ENCODE data around the gene KRTAP1-3.
"Not testable (repeated sequence)": the region's sequence is repeated elsewhere in the genome, so short reads cannot be mapped to it uniquely, and the experiment has no call there.

Gene KRTAP1-3, protein sequence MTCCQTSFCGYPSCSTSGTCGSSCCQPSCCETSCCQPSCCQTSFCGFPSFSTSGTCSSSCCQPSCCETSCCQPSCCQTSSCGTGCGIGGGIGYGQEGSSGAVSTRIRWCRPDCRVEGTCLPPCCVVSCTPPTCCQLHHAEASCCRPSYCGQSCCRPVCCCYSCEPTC

DNA sequence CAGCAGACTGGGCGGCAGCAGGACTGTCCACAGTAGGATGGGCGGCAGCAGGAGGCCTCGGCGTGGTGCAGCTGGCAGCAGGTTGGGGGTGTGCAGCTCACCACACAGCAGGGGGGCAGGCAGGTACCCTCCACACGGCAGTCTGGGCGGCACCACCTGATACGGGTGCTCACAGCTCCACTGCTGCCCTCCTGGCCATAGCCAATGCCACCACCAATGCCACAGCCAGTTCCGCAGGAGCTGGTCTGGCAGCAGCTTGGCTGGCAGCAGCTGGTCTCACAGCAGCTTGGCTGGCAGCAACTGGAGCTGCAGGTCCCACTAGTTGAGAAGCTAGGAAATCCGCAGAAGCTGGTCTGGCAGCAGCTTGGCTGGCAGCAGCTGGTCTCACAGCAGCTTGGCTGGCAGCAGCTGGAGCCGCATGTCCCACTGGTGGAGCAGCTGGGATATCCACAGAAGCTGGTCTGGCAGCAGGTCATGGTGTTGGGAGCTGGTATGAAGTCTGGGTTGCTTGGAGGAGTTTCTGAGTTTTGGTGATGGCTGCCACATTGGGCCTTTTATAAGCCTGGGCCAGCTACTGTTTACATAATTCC lies at the start of gene KRTAP1-3:
Gene KRTAP1-3, minus strand, starts transcription at position 529 of the 590 bp plus-strand sequence. Its CDS starts 53 bp downstream, at position 476.
- H3K4me3 ChIP-seq (ENCODE audit: low read length in 2 of 2); H3K27ac ChIP-seq (ENCODE audit: low read depth in 2 of 2, low read length in 2 of 2); H3K4me1 ChIP-seq (ENCODE audit: control insufficient read depth in 2 of 2, insufficient read depth in 2 of 2, low read length in 2 of 2); H3K36me3 ChIP-seq (ENCODE audit: control insufficient read depth in 2 of 2, insufficient read depth in 2 of 2, low read length in 2 of 2); H3K9ac ChIP-seq (ENCODE audit: low read depth in 1 of 2, low read length in 2 of 2); H3K27me3 ChIP-seq (ENCODE audit: control insufficient read depth in 2 of 2, insufficient read depth in 2 of 2, low read length in 2 of 2); H3K9me3 ChIP-seq (ENCODE audit: control insufficient read depth in 2 of 2, low read length in 2 of 2): not testable (repeated sequence)

DNA sequence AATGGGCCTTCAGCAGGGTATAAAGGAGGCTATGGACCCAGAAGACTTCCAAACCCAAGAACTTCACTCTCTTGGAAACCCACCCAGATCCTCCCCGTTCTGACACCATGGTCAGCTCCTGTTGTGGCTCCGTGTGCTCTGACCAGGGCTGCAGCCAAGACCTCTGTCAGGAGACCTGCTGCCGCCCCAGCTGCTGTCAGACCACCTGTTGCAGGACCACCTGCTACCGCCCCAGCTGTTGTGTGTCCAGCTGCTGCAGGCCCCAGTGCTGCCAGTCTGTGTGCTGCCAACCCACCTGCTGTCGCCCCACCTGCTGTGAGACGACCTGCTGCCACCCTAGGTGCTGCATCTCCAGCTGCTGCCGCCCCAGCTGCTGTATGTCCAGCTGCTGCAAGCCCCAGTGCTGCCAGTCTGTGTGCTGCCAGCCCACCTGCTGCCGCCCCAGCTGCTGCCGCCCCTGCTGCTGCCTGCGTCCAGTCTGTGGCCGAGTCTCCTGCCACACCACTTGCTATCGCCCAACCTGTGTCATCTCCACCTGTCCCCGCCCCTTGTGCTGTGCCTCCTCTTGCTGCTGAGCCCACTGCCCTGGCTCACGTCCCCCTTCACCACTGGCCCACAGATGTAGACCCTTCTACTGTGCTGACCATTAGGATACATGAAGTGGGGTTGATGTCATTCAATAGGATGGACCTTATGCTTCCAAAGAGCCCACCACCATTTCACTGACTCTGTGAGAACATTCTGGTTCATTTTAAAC lies 49.6 kb upstream of the KRTAP1-3 start, which contains the start of gene KRTAP4-7:
Gene KRTAP4-7, plus strand, starts transcription at position 51 of the 757 bp plus-strand sequence. Its CDS starts 57 bp downstream, at position 108.
- not testable (repeated sequence) for H3K9me3 ChIP-seq (ENCODE audit: control insufficient read depth in 2 of 2, low read length in 2 of 2)

DNA sequence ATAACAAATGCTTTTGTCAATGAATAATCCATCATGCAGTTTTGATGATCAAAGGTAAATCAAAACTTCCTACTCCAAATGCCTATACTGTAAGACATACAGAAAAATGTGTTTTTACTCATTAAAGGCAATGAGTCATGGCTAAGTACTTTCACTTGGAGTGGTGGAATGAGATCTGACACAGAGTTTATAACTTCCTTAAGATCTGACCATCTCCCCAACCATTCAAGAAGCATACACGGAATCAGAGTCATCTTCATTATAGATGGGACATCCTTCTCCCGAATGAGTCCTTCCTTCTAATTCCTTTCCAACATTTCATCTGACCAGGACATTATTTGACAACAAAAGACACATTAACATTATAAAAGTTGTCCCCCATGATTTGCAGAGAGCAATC lies 48.8 kb upstream of the KRTAP1-3 start:
- not testable (repeated sequence) for H3K27ac ChIP-seq (ENCODE audit: low read depth in 2 of 2, low read length in 2 of 2); H3K27me3 ChIP-seq (ENCODE audit: control insufficient read depth in 2 of 2, insufficient read depth in 2 of 2, low read length in 2 of 2); H3K36me3 ChIP-seq (ENCODE audit: control insufficient read depth in 2 of 2, insufficient read depth in 2 of 2, low read length in 2 of 2); H3K9me3 ChIP-seq (ENCODE audit: control insufficient read depth in 2 of 2, low read length in 2 of 2); H3K9ac ChIP-seq (ENCODE audit: low read depth in 1 of 2, low read length in 2 of 2); H3K4me3 ChIP-seq (ENCODE audit: low read length in 2 of 2); H3K4me1 ChIP-seq (ENCODE audit: control insufficient read depth in 2 of 2, insufficient read depth in 2 of 2, low read length in 2 of 2)

More for the DNA sequence above, 49.6 kb upstream of the KRTAP1-3 start, which contains the start of gene KRTAP4-7:
- H3K36me3 ChIP-seq (ENCODE audit: control insufficient read depth in 2 of 2, insufficient read depth in 2 of 2, low read length in 2 of 2); H3K4me3 ChIP-seq (ENCODE audit: low read length in 2 of 2); H3K27me3 ChIP-seq (ENCODE audit: control insufficient read depth in 2 of 2, insufficient read depth in 2 of 2, low read length in 2 of 2); H3K9ac ChIP-seq (ENCODE audit: low read depth in 1 of 2, low read length in 2 of 2); H3K27ac ChIP-seq (ENCODE audit: low read depth in 2 of 2, low read length in 2 of 2); H3K4me1 ChIP-seq (ENCODE audit: control insufficient read depth in 2 of 2, insufficient read depth in 2 of 2, low read length in 2 of 2): not testable (repeated sequence)

DNA sequence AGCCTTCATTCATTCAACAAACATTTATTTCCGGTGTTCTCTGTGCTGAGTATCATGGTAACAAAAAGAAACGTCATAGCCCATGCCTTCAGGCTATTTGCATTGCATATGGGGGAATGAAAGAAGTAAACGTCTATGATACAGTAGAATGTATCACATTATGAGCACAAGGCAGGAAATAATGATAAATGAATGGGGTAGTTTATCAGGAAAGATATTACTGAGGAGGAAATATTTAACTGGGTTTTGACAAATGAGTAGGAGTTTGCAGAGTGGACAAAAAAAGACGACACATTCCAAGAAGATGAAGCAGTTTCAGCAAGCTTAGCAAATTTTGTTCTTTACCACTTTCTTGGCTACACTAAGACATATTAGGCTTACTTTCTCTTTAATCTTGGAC lies 48.0 kb upstream of the KRTAP1-3 start:
- peaks cover 0 to under 1% of the 10 kb centered on the region in 2 donors for H3K27me3 ChIP-seq (ENCODE audit: control insufficient read depth in 2 of 2, insufficient read depth in 2 of 2, low read length in 2 of 2)
- no peak overlapping the region for H3K27ac ChIP-seq (ENCODE audit: low read depth in 2 of 2, low read length in 2 of 2)
- H3K9me3 ChIP-seq (ENCODE audit: control insufficient read depth in 2 of 2, low read length in 2 of 2) = no peaks in the 10 kb centered on the region
- H3K36me3 ChIP-seq (ENCODE audit: control insufficient read depth in 2 of 2, insufficient read depth in 2 of 2, low read length in 2 of 2) = no peaks in the 10 kb centered on the region
- no peak overlapping the region for H3K4me3 ChIP-seq (ENCODE audit: low read length in 2 of 2)
- no peaks in the 10 kb centered on the region for H3K4me1 ChIP-seq (ENCODE audit: control insufficient read depth in 2 of 2, insufficient read depth in 2 of 2, low read length in 2 of 2)
- no peak overlapping the region for H3K9ac ChIP-seq (ENCODE audit: low read depth in 1 of 2, low read length in 2 of 2)

DNA sequence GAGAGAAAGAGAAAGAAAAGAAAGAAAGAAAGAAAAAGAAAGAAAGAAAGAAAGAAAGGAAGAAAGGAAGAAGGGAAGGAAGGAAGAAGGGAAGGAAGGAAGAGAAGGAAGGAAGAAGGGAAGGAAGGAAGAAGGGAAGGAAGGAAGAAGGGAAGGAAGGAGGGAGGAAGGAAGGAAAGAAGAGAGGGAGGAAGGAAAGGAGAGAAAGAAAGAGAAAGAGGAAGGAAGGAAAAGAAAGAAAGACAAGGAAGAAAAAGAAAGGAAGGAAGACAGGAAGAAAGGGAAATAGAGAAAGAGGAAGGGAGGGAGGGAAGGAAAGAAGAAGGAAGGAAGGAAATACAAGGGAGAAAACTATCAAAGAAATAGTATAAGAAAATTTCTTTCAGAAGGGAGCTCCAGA lies 42.1 kb upstream of the KRTAP1-3 start:
- H3K9me3 ChIP-seq (ENCODE audit: control insufficient read depth in 2 of 2, low read length in 2 of 2) = no peaks in the 10 kb centered on the region
- H3K9ac ChIP-seq (ENCODE audit: low read depth in 1 of 2, low read length in 2 of 2) = no peak overlapping the region
- no peaks in the 10 kb centered on the region for H3K36me3 ChIP-seq (ENCODE audit: control insufficient read depth in 2 of 2, insufficient read depth in 2 of 2, low read length in 2 of 2)
- H3K4me1 ChIP-seq (ENCODE audit: control insufficient read depth in 2 of 2, insufficient read depth in 2 of 2, low read length in 2 of 2) = no peaks in the 10 kb centered on the region
- peaks cover 3% of the 10 kb centered on the region in 2 donors for H3K27me3 ChIP-seq (ENCODE audit: control insufficient read depth in 2 of 2, insufficient read depth in 2 of 2, low read length in 2 of 2)
- H3K4me3 ChIP-seq (ENCODE audit: low read length in 2 of 2) = no peak overlapping the region
- H3K27ac ChIP-seq (ENCODE audit: low read depth in 2 of 2, low read length in 2 of 2) = no peak overlapping the region

DNA sequence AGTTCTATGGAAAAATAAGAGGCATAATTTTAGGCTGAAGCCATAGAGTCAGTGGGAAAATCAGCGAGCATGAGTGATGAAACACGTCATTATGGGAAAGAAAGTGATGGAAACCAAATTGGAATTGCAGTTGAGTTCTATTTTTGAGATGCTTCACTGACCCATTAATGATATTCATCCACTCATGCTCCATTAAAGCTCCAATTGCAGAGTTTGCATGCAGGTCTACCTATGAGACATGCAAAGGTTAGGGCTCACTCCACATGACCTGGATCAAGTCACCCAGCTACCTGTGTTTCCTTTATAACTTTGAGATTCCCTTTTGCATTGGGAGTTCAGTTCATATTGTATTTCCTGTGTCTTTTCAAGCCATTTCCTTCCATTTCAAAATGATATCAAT lies 39.0 kb upstream of the KRTAP1-3 start:
- H3K4me1 ChIP-seq (ENCODE audit: control insufficient read depth in 2 of 2, insufficient read depth in 2 of 2, low read length in 2 of 2) = no peaks in the 10 kb centered on the region
- H3K27me3 ChIP-seq (ENCODE audit: control insufficient read depth in 2 of 2, insufficient read depth in 2 of 2, low read length in 2 of 2) = peaks cover 3% of the 10 kb centered on the region in 2 donors
- H3K27ac ChIP-seq (ENCODE audit: low read depth in 2 of 2, low read length in 2 of 2) = no peak overlapping the region
- no peak overlapping the region for H3K4me3 ChIP-seq (ENCODE audit: low read length in 2 of 2)
- no peaks in the 10 kb centered on the region for H3K36me3 ChIP-seq (ENCODE audit: control insufficient read depth in 2 of 2, insufficient read depth in 2 of 2, low read length in 2 of 2)
- H3K9ac ChIP-seq (ENCODE audit: low read depth in 1 of 2, low read length in 2 of 2) = no peak overlapping the region
- H3K9me3 ChIP-seq (ENCODE audit: control insufficient read depth in 2 of 2, low read length in 2 of 2) = no peaks in the 10 kb centered on the region

DNA sequence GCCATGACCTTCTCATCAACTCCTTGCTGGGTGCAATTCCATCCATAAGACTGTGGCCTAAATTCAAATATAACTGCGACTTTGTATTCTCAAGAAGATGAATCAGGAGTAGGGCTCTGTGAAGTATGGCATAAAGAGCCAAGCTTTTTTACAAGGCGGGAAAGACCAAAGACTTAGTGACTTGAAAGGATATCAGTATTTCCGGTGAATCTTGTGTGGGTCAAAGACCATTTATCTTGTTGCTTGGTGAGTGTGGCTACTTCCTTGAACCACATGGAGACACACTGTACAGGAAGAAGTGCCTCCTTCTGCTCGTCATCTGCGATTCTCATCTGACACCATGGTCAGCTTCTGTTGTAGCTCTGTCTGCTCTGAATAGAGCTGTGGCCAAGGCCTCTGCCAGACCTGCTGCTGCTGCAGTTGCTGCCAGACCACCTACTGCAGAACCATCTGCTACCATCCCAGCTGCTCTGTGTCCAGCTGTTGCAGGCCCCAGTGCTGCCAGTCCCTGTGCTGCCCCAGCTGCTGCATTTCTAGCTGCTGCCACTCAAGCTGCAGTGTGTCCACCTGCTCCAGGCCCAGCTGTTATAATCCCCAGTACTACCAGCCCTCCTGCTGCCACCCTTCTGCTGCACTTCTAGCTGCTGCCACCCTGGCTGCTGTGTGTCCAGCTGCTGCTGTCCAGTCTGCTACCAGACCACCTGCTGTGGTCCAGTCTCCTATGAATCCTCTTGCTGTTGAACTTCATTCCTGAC lies 37.1 kb upstream of the KRTAP1-3 start:
- Histone ChIP-seq H3K27me3 (ENCODE audit: control insufficient read depth in 2 of 2, insufficient read depth in 2 of 2, low read length in 2 of 2) (peaks cover 0 to 3% of the 10 kb centered on the region in 2 donors), H3K4me3 (ENCODE audit: low read length in 2 of 2) (no peak overlapping the region), H3K9me3 (ENCODE audit: control insufficient read depth in 2 of 2, low read length in 2 of 2) (no peaks in the 10 kb centered on the region), H3K4me1 (ENCODE audit: control insufficient read depth in 2 of 2, insufficient read depth in 2 of 2, low read length in 2 of 2) (no peaks in the 10 kb centered on the region), H3K9ac (ENCODE audit: low read depth in 1 of 2, low read length in 2 of 2) (no peak overlapping the region), H3K27ac (ENCODE audit: low read depth in 2 of 2, low read length in 2 of 2) (no peak overlapping the region), H3K36me3 (ENCODE audit: control insufficient read depth in 2 of 2, insufficient read depth in 2 of 2, low read length in 2 of 2) (no peaks in the 10 kb centered on the region)

DNA sequence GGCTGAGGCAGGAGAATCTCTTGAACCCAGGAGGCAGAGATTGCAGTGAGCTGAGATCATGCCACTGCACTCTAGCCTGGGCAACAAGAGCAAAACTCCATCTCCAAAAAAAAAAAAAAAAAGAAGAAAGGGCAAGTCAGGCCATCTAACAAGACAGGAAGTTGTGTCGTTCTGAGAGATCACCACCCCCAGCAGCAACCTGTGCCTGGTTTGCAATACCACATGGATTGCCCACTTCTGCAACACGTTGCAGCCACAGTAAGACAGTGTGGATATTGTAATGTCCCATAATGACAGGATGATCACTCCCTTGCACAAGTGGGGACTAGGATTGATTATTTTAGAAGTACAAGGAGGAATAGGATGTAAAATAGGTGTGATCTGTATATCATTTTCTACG lies 34.4 kb upstream of the KRTAP1-3 start:
- no peaks in the 10 kb centered on the region for H3K9me3 ChIP-seq (ENCODE audit: control insufficient read depth in 2 of 2, low read length in 2 of 2)
- H3K27me3 ChIP-seq (ENCODE audit: control insufficient read depth in 2 of 2, insufficient read depth in 2 of 2, low read length in 2 of 2) = no peaks in the 10 kb centered on the region
- no peak overlapping the region for H3K4me3 ChIP-seq (ENCODE audit: low read length in 2 of 2)
- no peak overlapping the region for H3K9ac ChIP-seq (ENCODE audit: low read depth in 1 of 2, low read length in 2 of 2)
- no peaks in the 10 kb centered on the region for H3K36me3 ChIP-seq (ENCODE audit: control insufficient read depth in 2 of 2, insufficient read depth in 2 of 2, low read length in 2 of 2)
- H3K4me1 ChIP-seq (ENCODE audit: control insufficient read depth in 2 of 2, insufficient read depth in 2 of 2, low read length in 2 of 2) = no peaks in the 10 kb centered on the region
- H3K27ac ChIP-seq (ENCODE audit: low read depth in 2 of 2, low read length in 2 of 2) = no peak overlapping the region

DNA sequence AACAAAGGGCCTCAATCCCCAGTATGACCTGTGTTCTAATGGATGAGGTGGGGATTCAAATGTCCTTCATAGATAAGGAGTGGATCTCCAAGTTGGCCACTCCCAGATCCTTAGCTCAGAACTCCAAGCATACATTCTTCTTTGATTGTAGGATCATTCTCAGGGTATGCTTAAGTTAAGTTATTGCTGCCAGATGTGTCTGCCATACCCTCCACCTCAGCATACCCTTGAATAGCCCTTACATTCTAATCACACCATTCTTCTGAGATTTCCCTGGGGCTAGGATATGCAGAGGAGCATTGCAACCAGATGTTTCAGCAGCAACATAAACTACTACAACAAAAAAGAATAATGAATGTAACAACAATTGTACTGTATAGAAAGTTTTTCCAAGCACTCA lies 32.6 kb upstream of the KRTAP1-3 start:
- no peaks in the 10 kb centered on the region for H3K9me3 ChIP-seq (ENCODE audit: control insufficient read depth in 2 of 2, low read length in 2 of 2)
- H3K36me3 ChIP-seq (ENCODE audit: control insufficient read depth in 2 of 2, insufficient read depth in 2 of 2, low read length in 2 of 2) = no peaks in the 10 kb centered on the region
- no peak overlapping the region for H3K9ac ChIP-seq (ENCODE audit: low read depth in 1 of 2, low read length in 2 of 2)
- no peak overlapping the region for H3K27ac ChIP-seq (ENCODE audit: low read depth in 2 of 2, low read length in 2 of 2)
- no peak overlapping the region for H3K4me3 ChIP-seq (ENCODE audit: low read length in 2 of 2)
- no peaks in the 10 kb centered on the region for H3K27me3 ChIP-seq (ENCODE audit: control insufficient read depth in 2 of 2, insufficient read depth in 2 of 2, low read length in 2 of 2)
- H3K4me1 ChIP-seq (ENCODE audit: control insufficient read depth in 2 of 2, insufficient read depth in 2 of 2, low read length in 2 of 2) = no peaks in the 10 kb centered on the region

All from mucosa of rectum (tissue), 2 donors.